SK-N-SH (cell line): ENCODE data around the gene LSR. TPM values are rescaled to one million over a fixed set of nuclear protein-coding genes. Genes with fewer than 3 reads are reported as not detected.

Source experiments
- CTCF ChIA-PET: fragments of 300-600, 350-600 bp; formaldehyde crosslinking; extraction: SDS; loops from one replicate; lab custom pipeline; 2021; lab: Yijun Ruan, JAX
- POLR2A ChIA-PET: fragments of 350-600 bp; sonication (Branson Sonifier 250); formaldehyde crosslinking; extraction: SDS; loops from one replicate; lab custom pipeline; 2020; ENCODE audit warnings: antibody characterized with exemption, inconsistent platforms; lab: Yijun Ruan, JAX
- DNase-seq: peaks from one replicate; pipeline ENCODE4 v3.0.0; 2012
- H2AFZ ChIP-seq: fragments of 200-600 bp; sonication (generic); 2 replicates; pipeline ENCODE4 v1.8.1; 2016; ENCODE audit warnings: antibody characterized with exemption, mild to moderate bottlenecking, low read depth
- H3F3A ChIP-seq: fragments of 200-600 bp; sonication (generic); replicated peaks from 2 replicates; pipeline ENCODE3; 2016; ENCODE audit warnings: antibody characterized with exemption, mild to moderate bottlenecking; ENCODE audit not compliant: insufficient read depth
- H3K27ac ChIP-seq, 2 experiments: fragments of 200-500 bp in 1 of 2; fragments of 200-600 bp in 1 of 2; sonication (Bioruptor generic) in 1 of 2; sonication (generic), shearing (Covaris generic) in 1 of 2; 2 replicates each; pipeline versions ENCODE4 v1.5.1 to v1.6.1; 2014 to 2016; ENCODE audit warnings: low read depth in 2 of 2, inconsistent platforms in 1 of 2, low read length in 1 of 2, mild to moderate bottlenecking in 1 of 2, mixed read lengths in 1 of 2
- H3K27me3 ChIP-seq: fragments of 200-600 bp; sonication (generic), shearing (Covaris generic); 2 replicates; pipeline ENCODE4 v1.6.1; 2016; ENCODE audit warnings: mixed run types; ENCODE audit not compliant: insufficient read depth
- H3K36me3 ChIP-seq, 2 experiments: fragments of 200-500 bp in 1 of 2; fragments of 200-600 bp in 1 of 2; sonication (Bioruptor generic) in 1 of 2; sonication (generic) in 1 of 2; replicated peaks in 1 of 2; 2 replicates each; pipeline versions ENCODE3 to v1.5.1; 2014 to 2016; ENCODE audit warnings: low read length in 1 of 2, mild to moderate bottlenecking in 1 of 2; ENCODE audit not compliant: insufficient read depth in 2 of 2, control insufficient read depth in 1 of 2
- H3K4me1 ChIP-seq, 2 experiments: fragments of 200-500 bp in 1 of 2; fragments of 200-600 bp in 1 of 2; sonication (Bioruptor generic) in 1 of 2; sonication (generic), shearing (Covaris generic) in 1 of 2; 2 replicates each; pipeline versions ENCODE4 v1.5.1 to v1.6.1; 2014 to 2016; ENCODE audit warnings: low read depth in 1 of 2, low read length in 1 of 2, mixed run types in 1 of 2; ENCODE audit not compliant: insufficient read depth in 2 of 2, control insufficient read depth in 1 of 2
- H3K4me2 ChIP-seq: fragments of 200-600 bp; sonication (generic), shearing (Covaris generic); 2 replicates; pipeline ENCODE4 v1.6.1; 2017; ENCODE audit warnings: mixed run types
- H3K4me3 ChIP-seq, 2 experiments: fragments of 200-500 bp in 1 of 2; fragments of 200-600 bp in 1 of 2; sonication (Bioruptor generic) in 1 of 2; sonication (generic), shearing (Covaris generic) in 1 of 2; 2 replicates each; pipeline versions ENCODE4 v1.5.1 to v1.8.1; 2014 to 2016; ENCODE audit warnings: low read depth in 2 of 2, inconsistent platforms in 1 of 2, low read length in 1 of 2, mild to moderate bottlenecking in 1 of 2, mixed read lengths in 1 of 2, moderate library complexity in 1 of 2
- H3K79me2 ChIP-seq: fragments of 200-600 bp; sonication (generic); 2 replicates; pipeline ENCODE4 v1.8.1; 2017; ENCODE audit warnings: mild to moderate bottlenecking; ENCODE audit not compliant: insufficient read depth
- H3K9ac ChIP-seq: fragments of 200-600 bp; sonication (generic); 2 replicates; pipeline ENCODE4 v1.6.1; 2017; ENCODE audit warnings: mixed run types
- H3K9me2 ChIP-seq: fragments of 200-600 bp; sonication (generic); 2 replicates; pipeline ENCODE4 v1.6.1; 2017; ENCODE audit warnings: mixed run types
- H3K9me3 ChIP-seq: fragments of 200-600 bp; sonication (generic); 2 replicates; pipeline ENCODE4 v1.6.1; 2017; ENCODE audit warnings: mixed run types, mild to moderate bottlenecking, moderate library complexity
- H4K20me1 ChIP-seq: fragments of 200-600 bp; sonication (generic); 2 replicates; pipeline ENCODE4 v1.6.1; 2017; ENCODE audit warnings: mild to moderate bottlenecking, mixed run types; ENCODE audit not compliant: insufficient read depth
- ELF1 ChIP-seq: IDR thresholded peaks from 2 replicates; pipeline ENCODE4 v1.4.0; 2012
- EP300 ChIP-seq, 2 experiments: IDR thresholded peaks; 2 replicates each; pipeline versions ENCODE4 v1.4.0 to v1.6.1; 2012; ENCODE audit warnings: borderline replicate concordance in 1 of 2, low read depth in 1 of 2, low read length in 1 of 2
- FOSL2 ChIP-seq: IDR thresholded peaks from 2 replicates; pipeline ENCODE4 v1.4.0; 2012; ENCODE audit warnings: low read depth, mild to moderate bottlenecking, moderate library complexity, borderline replicate concordance
- GABPA ChIP-seq: IDR thresholded peaks from 2 replicates; pipeline ENCODE4 v1.4.0; 2012; ENCODE audit warnings: low read depth, mild to moderate bottlenecking
- NFIC ChIP-seq: IDR thresholded peaks from 2 replicates; pipeline ENCODE4 v1.4.0; 2012; ENCODE audit warnings: borderline replicate concordance
- NRF1 ChIP-seq: IDR thresholded peaks from 2 replicates; pipeline ENCODE4 v1.6.1; 2012; ENCODE audit warnings: low read depth, mild to moderate bottlenecking, low read length
- RFX5 ChIP-seq: IDR thresholded peaks from 2 replicates; pipeline ENCODE4 v1.6.1; 2012; ENCODE audit warnings: mild to moderate bottlenecking, improper control_type of control experiment, low read length
- TAF1 ChIP-seq: IDR thresholded peaks from 2 replicates; pipeline ENCODE4 v1.6.1; 2012; ENCODE audit warnings: low read depth, mild to moderate bottlenecking, low read length, moderate library complexity, borderline replicate concordance
- TCF12 ChIP-seq: IDR thresholded peaks from 2 replicates; pipeline ENCODE4 v1.4.0; 2012
- YY1 ChIP-seq: IDR thresholded peaks from 2 replicates; pipeline ENCODE4 v1.4.0; 2012; ENCODE audit warnings: low read depth, mild to moderate bottlenecking
- whole genome bisulfite sequencing: methylation state at CpG from one replicate; pipeline ENCODE4 v1.1.6; 2017; ENCODE audit warnings: low lambda C conversion rate; 5-methylcytosine and 5-hydroxymethylcytosine counted together
- polyA plus RNA-seq, 3 experiments: library from polyadenylated mRNA; depleted of rRNA; stranded (reverse); fragments of >200 nt; gene quantifications; 2 replicates each; pipeline ENCODE4 v1.2.3, GENCODE V29; 2012
- TF ChIP-seq, protein P1 (sequence below): fragments of 200-600 bp; sonication (generic); IDR thresholded peaks from 2 replicates; pipeline ENCODE4 v1.6.1; 2017; ENCODE audit warnings: antibody characterized with exemption, mild to moderate bottlenecking, moderate library complexity
- TF ChIP-seq, protein P2 (sequence below): fragments of 150-350 bp; IDR thresholded peaks from 2 replicates; pipeline ENCODE4 v1.6.1; 2016; ENCODE audit warnings: mild to moderate bottlenecking, low read depth, low read length
- TF ChIP-seq, protein P3 (sequence below): IDR thresholded peaks from 2 replicates; pipeline ENCODE4 v1.4.0; 2012; ENCODE audit warnings: low read depth, borderline replicate concordance
- TF ChIP-seq, protein P4 (sequence below): IDR thresholded peaks from 2 replicates; pipeline ENCODE4 v1.6.1; 2012; ENCODE audit warnings: mild to moderate bottlenecking, low read depth, low read length, moderate library complexity
- TF ChIP-seq, protein P5 (sequence below): IDR thresholded peaks from 2 replicates; pipeline ENCODE4 v1.4.0; 2012; ENCODE audit warnings: low read depth, borderline replicate concordance

LSR gene
- polyA plus RNA-seq, 1 of the 3 experiments (the other 2 are of a cell fraction) = 0.62 TPM

DNA sequence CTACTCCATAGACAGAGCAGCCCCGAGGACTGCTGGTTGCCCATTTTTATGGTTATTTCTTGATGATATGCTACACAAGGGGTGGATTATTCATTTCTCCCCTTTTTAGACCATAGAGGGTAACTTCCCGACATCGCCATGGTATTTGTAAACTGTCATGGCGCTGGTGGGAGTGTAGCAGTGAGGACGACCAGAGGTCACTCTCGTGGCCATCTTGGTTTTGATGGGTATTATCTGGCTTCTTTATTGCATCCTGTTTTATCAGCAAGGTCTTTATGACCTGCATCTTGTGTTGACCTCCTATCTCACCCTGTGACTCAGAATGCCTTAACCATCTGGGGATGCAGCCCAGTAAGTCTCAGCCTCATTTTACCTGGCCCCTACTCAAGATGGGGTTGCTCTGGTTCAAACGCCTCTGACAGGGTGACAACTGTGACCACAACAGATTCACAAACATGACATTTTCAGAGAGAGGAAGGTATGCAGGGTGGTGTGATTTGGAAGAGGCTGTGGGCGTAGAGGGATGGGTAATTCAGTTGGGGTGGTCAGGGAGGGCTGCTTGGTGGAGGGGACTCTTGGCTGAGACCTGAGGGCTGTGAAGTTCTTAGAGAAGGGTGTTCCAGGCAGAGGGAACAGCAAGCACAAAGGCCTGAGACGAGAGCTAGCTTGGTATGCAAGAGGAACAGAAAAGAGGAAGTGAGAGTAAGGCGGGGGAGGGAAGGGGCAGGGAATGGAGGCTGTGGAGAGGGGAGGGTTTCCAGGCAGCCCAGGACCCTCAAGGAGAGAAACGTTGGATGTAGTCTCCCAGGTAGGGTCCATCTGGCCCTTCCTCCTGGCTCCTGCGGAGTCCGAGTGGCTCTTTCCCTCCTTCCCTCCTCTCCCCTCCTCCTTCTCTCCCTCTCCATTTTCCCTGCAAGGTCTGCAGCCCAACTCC is 43.7 kb upstream of the LSR start:
- H3K9ac ChIP-seq = no peak overlapping the region
- POLR2A ChIA-PET = no interaction called here
- H3K9me2 ChIP-seq = no peaks in the 10 kb centered on the region
- TF ChIP-seq, protein P1, sequence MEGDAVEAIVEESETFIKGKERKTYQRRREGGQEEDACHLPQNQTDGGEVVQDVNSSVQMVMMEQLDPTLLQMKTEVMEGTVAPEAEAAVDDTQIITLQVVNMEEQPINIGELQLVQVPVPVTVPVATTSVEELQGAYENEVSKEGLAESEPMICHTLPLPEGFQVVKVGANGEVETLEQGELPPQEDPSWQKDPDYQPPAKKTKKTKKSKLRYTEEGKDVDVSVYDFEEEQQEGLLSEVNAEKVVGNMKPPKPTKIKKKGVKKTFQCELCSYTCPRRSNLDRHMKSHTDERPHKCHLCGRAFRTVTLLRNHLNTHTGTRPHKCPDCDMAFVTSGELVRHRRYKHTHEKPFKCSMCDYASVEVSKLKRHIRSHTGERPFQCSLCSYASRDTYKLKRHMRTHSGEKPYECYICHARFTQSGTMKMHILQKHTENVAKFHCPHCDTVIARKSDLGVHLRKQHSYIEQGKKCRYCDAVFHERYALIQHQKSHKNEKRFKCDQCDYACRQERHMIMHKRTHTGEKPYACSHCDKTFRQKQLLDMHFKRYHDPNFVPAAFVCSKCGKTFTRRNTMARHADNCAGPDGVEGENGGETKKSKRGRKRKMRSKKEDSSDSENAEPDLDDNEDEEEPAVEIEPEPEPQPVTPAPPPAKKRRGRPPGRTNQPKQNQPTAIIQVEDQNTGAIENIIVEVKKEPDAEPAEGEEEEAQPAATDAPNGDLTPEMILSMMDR = no peak
- TF ChIP-seq TCF12 (no peak), TAF1 (no peak), EP300 (IDR thresholded peaks at IDR 0.05; ENCODE audit: borderline replicate concordance in 1 of 2, low read depth in 1 of 2, low read length in 1 of 2) (no peak), ELF1 (no peak), YY1 (no peak), NRF1 (no peak), RFX5 (no peak), FOSL2 (no peak), GABPA (no peak), NFIC (no peak)
- TF ChIP-seq, protein P2, sequence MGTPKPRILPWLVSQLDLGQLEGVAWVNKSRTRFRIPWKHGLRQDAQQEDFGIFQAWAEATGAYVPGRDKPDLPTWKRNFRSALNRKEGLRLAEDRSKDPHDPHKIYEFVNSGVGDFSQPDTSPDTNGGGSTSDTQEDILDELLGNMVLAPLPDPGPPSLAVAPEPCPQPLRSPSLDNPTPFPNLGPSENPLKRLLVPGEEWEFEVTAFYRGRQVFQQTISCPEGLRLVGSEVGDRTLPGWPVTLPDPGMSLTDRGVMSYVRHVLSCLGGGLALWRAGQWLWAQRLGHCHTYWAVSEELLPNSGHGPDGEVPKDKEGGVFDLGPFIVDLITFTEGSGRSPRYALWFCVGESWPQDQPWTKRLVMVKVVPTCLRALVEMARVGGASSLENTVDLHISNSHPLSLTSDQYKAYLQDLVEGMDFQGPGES = no peak
- TF ChIP-seq, protein P3, sequence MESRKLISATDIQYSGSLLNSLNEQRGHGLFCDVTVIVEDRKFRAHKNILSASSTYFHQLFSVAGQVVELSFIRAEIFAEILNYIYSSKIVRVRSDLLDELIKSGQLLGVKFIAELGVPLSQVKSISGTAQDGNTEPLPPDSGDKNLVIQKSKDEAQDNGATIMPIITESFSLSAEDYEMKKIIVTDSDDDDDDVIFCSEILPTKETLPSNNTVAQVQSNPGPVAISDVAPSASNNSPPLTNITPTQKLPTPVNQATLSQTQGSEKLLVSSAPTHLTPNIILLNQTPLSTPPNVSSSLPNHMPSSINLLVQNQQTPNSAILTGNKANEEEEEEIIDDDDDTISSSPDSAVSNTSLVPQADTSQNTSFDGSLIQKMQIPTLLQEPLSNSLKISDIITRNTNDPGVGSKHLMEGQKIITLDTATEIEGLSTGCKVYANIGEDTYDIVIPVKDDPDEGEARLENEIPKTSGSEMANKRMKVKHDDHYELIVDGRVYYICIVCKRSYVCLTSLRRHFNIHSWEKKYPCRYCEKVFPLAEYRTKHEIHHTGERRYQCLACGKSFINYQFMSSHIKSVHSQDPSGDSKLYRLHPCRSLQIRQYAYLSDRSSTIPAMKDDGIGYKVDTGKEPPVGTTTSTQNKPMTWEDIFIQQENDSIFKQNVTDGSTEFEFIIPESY = no peak
- TF ChIP-seq, protein P4, sequence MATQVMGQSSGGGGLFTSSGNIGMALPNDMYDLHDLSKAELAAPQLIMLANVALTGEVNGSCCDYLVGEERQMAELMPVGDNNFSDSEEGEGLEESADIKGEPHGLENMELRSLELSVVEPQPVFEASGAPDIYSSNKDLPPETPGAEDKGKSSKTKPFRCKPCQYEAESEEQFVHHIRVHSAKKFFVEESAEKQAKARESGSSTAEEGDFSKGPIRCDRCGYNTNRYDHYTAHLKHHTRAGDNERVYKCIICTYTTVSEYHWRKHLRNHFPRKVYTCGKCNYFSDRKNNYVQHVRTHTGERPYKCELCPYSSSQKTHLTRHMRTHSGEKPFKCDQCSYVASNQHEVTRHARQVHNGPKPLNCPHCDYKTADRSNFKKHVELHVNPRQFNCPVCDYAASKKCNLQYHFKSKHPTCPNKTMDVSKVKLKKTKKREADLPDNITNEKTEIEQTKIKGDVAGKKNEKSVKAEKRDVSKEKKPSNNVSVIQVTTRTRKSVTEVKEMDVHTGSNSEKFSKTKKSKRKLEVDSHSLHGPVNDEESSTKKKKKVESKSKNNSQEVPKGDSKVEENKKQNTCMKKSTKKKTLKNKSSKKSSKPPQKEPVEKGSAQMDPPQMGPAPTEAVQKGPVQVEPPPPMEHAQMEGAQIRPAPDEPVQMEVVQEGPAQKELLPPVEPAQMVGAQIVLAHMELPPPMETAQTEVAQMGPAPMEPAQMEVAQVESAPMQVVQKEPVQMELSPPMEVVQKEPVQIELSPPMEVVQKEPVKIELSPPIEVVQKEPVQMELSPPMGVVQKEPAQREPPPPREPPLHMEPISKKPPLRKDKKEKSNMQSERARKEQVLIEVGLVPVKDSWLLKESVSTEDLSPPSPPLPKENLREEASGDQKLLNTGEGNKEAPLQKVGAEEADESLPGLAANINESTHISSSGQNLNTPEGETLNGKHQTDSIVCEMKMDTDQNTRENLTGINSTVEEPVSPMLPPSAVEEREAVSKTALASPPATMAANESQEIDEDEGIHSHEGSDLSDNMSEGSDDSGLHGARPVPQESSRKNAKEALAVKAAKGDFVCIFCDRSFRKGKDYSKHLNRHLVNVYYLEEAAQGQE = no peak
- TF ChIP-seq, protein P5, sequence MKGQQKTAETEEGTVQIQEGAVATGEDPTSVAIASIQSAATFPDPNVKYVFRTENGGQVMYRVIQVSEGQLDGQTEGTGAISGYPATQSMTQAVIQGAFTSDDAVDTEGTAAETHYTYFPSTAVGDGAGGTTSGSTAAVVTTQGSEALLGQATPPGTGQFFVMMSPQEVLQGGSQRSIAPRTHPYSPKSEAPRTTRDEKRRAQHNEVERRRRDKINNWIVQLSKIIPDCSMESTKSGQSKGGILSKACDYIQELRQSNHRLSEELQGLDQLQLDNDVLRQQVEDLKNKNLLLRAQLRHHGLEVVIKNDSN = no peak
- 38% methylated on average over 13 of the region's 13 CpGs for WGBS
- no peak overlapping the region for H2AFZ ChIP-seq
- no peaks in the 10 kb centered on the region for H3K9me3 ChIP-seq
- no peaks in the 10 kb centered on the region for H3K79me2 ChIP-seq
- peaks cover 29% of the 10 kb centered on the region; the same call in 1 of the 2 replicates for H3K27me3 ChIP-seq
- H3K36me3 ChIP-seq = no peaks in the 10 kb centered on the region
- no peak for DNase-seq
- no peaks in the 10 kb centered on the region for H3F3A ChIP-seq
- CTCF ChIA-PET = interaction anchor here (0.9 kb wide), 1 partner anchor 64 kb away, joined by 4 read pairs; the partner anchor contains the start of gene USF2
- H4K20me1 ChIP-seq = no peaks in the 10 kb centered on the region
- H3K4me1 ChIP-seq = no peaks in the 10 kb centered on the region
- H3K4me3 ChIP-seq = no peak overlapping the region
- no peak overlapping the region for H3K4me2 ChIP-seq
- no peak overlapping the region for H3K27ac ChIP-seq
